Stimulated activated CD4-positive, alpha-beta T cell treated with anti-CD3 and anti-CD28 coated beads, TNF-alpha, amount 100 ng/mL, for 4 hours (primary cell): Measurements from ENCODE around the gene ABLIM3.

ENCODE experiments used
- DNase-seq, 3 experiments: peaks; one replicate each; pipeline ENCODE4 v3.0.0-alpha.2; 2020; ENCODE audit warnings: low read depth in 3 of 3

ABLIM3 gene

DNA sequence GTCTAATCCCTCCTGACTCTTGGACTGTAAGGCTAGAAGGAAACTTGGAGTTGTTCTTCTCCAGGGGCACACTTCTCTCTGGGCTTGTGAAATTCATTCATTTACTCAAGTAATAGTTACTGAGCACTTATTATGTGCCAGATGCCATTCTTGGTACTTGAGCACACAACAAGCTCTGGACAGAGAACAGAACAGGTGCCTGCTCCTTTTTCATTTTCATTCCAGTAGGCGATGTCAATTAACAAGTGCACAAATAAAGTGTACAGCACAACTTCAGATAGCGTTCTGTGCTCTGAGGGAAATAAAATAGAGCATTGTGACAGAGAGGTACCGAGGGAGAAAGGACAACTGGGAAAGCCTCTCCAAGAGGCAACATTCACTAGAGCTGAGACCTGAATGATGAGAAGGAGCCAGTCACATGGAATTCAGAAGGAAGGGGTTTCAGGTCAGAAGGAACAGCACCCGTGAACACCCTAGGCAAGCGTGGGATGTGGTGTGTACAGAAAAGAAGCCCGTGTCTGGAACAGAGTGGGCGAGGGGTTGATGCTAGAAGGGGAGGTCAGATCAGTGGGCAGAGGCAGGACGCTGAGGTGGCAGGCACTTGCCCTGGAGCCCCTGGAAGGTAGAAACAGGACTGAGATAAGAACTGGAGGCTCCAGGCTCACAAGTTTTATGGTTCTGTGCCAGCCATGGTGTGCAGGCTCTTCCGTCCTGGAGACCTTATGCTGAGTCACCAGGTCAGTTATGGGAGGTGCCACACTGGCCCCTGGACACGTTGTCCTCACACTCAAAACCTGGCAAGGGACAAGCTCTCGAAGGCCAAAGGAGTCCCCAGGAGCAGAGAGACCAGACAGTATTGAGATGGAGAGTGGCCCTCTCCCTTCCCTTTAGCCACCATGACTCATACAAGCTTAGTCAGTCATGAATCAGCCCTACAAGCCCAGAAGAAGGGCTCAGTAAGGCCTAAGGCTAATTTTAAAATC lies 7.2 kb upstream of the ABLIM3 start:
- no peak for DNase-seq

DNA sequence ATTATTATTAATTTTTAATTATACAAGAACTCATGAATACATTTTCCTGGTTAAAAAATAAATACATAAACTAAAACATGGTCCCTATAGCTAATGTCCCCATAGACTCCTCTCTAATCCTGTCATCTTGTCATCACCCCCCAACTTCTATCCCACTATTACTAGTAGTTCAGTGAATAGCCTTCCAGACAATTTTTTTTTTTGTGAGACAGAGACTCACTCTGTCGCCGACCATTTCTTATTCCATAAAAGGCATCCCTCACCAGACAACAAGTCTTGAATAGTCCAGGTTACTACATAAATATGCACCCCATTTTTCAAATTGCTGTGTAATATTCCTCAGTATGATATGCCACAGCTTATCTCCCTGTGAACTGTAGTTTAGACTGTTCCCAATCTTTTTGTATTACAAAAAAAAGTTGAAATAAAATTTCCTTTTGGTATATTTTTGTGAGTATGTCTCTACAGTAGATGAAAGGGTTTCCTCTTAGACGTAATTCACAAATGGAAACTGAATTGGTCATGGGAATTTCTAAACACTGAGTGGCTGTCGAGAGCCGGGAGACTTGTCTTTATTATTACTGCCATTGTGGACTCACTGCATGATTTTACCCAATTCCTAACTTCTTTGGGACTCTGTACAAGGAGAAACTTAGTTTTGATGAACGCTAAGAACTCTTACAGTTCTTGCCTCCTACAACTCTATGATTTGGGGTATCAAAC lies 6.4 kb upstream of the ABLIM3 start:
- DNase-seq: no peak

DNA sequence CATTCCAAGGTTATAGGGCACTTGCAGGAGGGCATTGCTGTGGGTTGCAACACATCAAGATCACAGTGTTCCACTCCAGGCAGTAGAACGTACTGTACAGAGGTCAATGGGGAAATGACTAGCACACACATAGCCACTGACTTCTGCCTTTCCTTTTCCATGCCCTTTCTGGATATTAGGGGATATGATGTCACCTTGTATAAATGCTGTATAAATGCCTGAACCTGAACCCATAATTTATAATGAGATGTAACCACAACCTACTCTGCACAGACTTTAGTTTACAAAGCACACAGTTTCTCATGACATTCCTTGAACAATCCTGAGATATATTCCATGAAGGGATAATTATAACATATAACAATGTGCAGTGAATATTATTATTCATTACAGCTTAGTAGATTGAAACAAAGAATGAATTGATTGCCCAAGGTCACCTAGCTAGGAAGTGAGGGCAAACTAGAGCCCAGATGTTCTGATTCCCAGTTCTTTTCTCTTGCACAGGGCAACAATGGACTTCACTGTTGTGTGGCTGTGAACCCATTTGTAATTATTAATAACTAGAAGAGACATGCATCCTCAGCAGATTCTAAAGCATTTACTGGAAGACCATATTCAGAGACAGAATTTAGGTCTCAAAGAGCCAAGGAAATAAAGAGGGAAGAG lies 5.6 kb upstream of the ABLIM3 start:
- DNase-seq: no peak

DNA sequence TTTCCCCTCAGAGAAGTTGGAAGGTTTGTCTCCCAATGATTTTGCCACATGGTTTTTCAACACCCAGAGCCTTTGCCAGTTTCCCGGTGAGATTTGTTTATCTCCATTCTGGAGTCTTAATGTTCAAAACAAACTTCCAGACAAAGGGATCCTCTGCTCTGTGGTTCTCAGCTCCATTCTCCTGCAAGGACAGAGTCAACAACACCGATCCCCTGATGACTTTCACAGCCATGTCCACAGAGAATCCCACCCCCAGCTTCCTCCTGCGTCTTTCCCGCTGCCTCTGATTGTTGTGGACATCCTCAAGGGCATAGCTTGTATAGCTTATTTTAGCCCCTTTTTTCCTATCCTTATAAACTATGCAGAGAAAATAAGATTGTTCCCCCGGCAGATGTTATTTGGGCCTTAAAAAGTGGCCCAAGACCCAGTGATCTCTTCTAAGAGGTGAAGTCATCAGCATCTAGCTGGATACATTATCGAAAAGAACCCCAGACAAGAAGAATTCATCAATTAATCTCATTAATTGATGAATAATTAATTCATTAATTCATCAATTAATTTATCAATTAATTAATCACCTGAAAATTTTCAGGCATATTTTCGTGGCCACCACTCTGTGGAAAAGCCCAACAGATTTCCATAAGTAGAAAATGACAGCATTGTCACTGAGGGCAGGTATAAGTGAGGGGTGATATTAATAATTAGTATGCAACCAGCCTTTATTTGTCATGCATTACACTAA lies 2.9 kb upstream of the ABLIM3 start:
- no peak for DNase-seq

DNA sequence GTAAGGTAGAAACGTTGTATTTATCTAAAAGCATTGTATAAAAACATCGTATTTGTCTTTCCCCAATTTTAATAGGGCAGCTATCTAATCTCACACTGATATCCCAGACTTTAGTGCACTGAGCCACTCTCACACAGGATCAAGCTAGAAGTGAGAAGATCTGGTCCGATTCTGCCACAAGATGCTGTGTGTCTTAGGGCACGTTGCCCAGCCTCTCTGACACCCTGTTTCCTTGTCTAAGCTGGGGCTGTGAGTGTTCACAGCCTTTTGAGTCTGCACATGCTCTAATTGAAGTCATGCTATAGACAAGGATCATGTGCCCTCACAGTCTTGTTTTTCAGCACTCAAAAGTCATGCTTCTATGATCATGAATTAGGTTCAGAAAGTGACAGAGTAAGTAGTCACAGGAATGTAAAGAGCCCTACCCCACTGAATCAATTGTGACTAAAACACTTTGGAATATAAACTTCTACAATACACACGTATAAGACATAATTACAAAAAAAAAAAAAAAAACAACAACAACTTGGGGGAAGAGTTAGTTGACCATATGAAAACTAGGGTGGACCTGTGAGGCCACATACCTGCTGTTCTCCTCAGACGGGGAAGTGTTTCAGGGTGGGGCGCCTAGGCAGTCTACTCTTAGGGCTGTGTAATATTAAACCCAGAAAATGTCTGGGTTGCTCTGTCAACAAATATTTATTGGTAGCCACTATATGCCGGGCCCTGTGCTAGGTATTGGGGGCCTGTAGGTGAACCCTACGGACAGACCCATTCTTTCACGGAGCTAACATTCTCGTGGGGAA lies 893 bp upstream of the ABLIM3 start:
- DNase-seq: no peak

DNA sequence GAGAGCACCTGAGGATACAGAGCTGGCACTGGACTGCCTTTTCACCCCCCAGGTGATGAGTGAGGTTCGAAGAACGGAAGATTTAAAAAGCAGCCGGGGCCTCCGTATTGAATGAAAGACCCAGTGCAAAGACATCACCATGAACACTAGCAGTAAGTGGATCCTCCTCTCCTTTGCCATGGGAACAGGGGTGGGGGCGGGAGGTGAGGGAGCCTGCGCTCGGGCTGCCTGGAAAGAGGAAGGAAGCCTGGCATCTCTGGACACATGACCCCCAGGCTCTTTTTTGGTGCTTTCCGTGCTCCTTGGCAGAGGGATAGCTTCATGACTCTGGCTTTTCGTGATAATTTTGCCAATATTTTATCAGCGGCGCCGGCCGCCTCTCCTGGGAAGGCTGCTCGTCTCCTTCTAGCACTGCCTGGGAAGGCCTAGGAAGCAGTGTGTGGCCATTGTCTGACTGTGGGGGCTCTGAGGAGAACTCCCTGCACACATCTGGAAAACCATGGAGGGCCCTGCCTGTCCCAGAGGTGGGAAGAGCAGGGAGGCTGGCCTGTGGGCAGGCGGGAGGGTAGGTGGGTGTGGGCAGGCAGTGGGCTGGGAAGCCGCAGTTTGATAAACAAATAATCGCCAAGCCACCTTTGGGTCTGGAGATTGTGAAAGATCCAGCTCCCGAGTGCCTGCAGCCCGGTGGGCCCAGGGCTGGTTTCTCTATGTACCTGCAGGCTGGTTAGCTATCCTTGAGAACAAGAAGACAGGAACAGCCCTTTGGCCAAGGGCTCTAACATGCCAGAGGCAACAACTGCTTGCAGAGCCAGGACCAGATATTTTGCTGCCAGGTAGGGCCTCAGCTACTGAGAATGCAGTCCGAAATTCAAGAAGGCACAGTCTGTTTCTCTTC lies 911 bp downstream of the ABLIM3 start:
- no peak for DNase-seq

DNA sequence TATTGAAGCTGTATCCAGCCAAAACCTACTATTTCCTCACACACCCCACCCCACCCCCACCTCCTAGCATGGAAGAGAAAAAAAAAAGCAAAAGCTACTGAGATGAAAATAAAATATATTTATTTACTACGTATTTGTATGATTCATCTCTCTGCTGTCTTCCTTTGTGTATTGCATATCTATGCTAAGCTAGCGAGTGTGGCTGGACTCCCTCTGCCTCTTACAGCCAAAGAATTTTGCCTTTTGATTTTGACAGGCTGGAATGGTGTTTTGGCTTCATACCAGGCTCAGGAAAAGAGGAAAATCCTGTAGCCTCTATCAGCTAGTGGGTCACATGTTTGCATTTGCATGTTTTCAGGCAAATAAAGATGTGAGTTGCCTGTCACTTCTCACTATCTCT lies 2.2 kb downstream of the ABLIM3 start:
- DNase-seq: no peak

DNA sequence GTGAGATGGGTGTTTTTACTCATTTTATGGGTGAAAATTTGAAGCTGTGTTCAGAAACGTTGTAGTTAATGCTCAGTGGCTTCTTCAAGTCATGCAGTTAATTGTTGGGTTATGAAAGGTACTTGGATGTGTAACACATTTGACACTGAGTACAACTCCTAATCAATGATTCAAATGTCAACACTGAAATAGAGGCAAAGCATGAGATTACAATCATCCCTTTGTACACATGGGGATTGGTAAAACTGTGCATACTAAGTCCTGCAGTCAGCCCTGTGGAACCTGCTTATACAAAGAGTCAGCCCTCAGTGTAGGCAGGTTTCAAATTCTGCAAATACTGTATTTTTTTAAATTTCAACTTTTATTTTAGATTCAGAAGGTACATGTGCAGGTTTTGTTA lies 3.3 kb downstream of the ABLIM3 start:
- no peak for DNase-seq

DNA sequence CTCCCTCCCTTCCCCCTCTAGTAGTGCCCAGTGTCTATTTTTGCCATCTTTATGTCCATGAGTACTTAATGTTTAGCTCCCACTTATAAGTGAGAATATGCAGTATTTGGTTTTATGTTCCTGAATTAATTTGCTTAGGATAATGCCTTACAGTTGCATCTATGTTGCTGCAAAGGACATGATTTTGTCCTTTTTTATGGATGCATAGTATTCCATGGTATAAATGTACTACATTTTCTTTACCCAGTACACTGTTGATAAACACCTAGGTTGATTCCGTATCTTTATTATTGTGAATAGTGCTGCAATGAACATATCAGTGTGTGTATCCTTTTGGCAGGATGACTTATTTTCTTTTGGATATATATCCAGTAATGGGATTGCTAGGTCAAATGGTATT lies 3.8 kb downstream of the ABLIM3 start:
- DNase-seq: no peak

DNA sequence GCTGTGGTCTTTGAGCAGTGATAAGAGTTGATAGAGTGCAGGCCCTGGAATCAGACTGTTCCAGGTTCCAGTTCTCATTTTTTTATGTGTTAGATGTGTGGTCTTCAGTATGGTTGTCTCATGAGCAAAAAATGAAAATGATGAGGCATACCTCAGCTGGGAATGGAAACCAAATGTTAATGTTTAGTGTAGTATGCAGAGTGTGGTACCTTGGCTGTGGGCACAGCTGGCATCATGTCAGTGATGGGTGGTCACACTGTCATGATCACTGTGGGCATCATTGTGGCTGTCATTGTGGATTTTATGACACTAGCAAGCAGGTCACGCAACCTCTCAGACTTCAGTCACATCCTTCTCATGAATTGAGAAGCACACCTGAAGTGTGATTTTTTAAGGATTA lies 6.4 kb downstream of the ABLIM3 start:
- DNase-seq: no peak

DNA sequence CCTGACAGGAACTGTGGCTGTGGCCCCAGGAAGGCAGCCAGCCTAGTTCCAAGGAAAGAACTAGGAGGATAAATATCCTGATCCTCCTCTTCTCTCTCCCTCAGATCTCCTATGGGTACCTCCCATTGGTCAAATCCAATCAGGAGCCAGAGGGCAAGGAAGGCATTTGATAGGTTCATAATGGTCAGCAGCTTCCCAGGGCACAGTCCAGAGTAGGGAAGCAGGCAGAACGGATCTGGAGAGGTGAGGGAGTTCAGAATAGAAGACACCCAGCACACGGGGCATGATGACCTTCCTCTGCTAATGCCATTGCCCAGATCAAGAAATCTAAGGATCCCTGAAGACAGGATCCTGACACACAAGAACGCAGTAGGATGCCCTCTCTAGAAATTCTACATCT lies 8.6 kb downstream of the ABLIM3 start:
- no peak for DNase-seq

DNA sequence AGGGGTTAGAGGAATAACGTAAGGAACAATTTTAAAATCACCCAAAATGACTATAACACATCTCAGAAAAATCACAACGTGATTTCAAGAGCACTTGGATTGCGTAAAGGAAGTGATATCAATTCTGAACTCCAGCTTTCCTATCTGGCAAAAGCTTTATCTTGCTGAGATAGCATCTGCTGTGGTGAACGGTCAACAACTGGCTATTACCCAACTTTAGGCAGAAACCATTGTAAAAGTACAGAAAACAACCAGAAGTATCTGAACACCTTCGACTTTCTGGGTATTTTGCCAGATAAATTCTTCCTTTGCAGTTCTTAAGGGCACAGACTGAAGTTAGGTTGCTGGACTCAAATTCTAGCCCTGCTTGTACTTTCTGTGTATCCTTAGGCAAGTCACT lies 9.2 kb downstream of the ABLIM3 start:
- DNase-seq: no peak

DNA sequence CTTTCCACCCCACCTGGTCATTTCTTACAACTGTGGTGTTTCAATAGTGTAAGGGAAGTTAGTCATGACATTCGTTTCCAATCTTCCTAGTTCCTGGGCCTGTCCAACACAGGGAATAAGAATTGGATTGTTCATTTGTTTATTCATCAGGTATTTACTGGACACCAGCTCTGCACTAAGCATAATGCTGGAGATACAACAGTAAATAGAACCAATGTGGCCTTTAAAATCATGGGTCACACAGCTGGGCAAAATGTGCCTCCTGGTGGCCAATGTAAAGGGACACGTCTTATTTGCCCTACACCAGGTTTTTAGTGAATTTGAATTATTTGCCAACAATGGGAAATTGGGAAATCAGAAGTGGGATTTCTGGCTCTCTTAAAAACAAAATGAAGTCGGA lies 10.4 kb downstream of the ABLIM3 start:
- DNase-seq: no peak

DNA sequence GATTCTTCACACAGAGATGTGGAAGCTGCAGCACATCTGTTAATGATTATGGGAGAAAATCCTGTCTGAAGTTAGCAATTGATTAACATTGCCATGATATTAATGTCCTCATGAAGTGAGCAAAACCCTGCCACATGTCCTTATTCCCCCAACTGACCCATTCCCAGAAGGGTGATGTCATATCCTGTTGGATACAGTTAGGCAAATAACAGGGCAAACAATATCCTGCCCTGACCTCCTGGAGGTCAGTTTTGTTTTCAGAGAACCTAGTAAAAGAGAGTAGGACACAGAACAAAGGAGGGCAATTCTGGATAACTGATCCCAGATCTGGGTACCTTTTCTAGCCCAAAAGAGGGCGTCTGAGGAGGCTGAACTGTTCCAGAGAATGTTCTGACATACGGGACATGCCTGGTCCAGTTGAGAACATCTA lies 11.0 kb downstream of the ABLIM3 start:
- DNase-seq: no peak

DNA sequence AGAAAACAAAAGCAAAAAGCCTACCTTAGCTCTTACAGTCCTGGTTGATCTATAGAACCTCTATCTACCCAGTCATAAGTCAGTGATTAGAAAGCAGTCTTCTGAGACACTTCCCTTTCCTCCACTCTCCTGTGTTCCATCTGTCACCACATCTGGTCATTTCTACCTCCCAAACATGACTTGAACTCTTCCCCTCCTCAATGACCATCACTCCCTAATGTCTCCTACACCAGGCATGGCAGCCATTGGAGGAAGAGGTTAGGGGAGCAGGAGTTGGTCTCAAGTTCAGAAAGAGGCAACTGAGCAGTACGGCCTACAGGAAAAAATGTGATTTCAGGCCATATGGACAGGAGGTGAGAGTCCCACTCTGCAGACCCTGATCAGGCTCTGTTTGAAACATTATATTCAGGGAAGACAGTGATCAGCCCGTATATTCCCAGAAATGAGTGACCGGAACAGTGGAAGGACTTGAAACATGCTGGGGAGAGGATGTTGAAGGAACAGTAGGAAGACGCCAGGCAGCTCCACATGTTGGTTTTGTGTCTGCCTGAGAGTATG lies 12.0 kb downstream of the ABLIM3 start:
- no peak for DNase-seq

DNA sequence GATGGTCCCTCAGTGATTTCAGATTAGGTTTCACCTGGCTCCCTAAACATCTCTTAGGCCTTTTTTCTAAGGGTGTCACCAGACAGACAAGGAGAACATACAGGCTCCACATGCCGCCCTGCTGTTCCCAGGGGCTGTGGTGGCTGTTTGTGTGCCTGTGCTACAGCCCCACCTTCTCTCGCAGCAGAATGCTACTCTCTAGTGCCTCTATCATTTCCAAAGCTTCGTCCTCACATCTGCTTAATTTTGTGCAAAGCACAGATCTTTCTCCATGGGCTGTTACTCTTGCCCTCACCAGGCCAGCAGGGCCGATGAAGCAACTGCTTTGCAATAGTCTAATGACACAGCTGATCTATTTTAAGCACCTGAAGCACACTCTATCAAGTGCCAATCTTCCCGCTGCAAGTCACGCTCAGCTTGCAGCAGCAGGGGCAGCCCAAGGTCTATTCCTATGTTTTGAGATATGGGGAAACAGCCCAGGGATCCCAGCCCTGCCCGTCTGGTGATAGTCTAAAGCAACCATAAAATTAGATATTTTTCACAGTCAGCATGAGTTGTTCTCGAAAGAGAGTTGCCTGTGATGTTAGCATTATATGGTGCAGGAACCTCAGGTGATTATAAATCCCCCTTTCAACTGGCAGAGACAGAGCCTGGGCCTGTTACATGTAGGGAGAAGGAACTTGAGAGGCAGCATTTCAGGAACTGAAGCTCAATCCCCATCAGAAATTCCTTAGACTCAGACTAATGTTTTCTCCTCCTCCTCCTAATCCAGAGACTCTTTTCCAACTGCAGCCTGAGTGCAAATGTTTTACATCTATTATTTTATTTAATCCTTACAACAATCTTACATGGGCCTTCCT lies 12.7 kb downstream of the ABLIM3 start:
- no peak for DNase-seq

DNA sequence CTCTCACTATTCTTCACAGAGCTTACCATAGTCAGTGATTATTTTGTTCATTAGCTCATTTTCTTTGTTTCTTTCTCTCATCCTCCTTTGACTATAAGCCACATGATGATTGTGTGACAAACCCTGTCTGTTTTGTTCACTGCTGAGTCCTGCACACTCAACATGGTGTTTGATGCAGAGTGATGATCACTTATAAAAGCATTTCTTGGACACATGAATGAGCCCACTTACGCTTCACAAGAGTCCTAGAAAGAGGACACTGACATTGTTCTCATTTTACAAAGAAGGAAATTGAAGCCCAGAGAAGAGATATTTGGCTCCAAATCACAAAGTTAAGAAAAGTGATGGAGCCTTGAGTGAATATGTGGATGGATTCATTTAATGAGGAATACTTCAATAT lies 13.4 kb downstream of the ABLIM3 start:
- DNase-seq: no peak

DNA sequence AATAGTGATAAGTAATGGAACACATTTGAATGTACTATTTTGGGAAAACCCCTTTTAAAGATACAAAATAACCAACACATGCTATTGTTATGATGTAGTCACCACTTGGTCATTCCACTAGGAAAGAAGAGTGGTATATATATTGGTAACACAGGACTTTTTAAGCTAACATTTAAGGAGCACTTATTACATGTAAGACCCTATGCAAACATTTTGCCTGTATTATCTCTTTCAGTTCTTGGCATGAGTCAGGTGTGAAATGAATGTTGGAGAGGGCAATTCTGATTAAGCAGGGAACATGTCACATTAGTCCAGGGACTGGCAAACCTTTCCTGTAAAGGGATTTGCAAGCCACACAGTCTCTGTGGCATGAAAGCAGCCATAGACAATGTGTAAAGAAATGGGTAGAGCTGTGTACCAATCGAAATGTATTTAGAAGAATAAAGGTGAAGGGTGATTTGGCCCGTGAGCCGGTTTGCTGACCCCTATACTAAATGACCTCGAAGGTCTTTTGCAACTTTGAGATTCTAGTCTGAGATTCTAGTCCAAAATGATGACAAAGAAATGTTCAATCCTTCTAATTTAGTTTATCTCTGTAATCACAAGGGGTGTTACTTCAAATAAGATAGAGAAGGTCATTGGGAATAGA lies 15.3 kb downstream of the ABLIM3 start:
- no peak for DNase-seq
